ENCODE measurements around the gene MSI2. TPM values are rescaled to one million over a fixed set of nuclear protein-coding genes. Genes with fewer than 3 reads are reported as not detected.

Gene MSI2
- total RNA-seq, 1 donor = 23.2 TPM

DNA sequence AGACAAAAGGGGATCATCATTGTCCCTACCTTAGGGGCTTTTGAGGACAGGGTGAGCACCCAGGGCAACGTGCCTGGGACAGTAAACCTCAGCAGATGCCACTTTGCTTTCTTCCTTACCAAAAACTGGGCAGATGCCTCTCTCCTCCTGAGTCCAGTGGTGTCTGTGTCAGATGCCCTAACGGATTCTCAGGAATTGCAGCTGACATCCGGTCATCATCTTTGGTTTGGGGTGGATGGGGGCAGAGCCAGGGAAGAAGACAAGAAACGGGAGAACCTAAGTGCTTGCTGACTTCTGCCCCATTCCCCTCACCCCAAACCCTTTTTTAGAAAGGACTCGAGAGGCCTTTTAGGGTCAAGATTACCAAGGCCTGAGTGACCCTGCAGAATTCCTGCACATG is 187.5 kb downstream of the MSI2 start:
- H2AFZ ChIP-seq (ENCODE audit: low read length) = no peak overlapping the region
- no peaks in the 10 kb centered on the region for H3K27me3 ChIP-seq (ENCODE audit: insufficient read depth, low read length)
- no peak for DNase-seq (ENCODE audit: insufficient read length, low spot score, missing footprints)
- H3K36me3 ChIP-seq (ENCODE audit: insufficient read depth, low read length) = no peaks in the 10 kb centered on the region
- no peaks in the 10 kb centered on the region for H4K20me1 ChIP-seq (ENCODE audit: insufficient read depth, low read length)
- H3K4me2 ChIP-seq (ENCODE audit: insufficient read depth, low read length) = no peak overlapping the region
- no peak overlapping the region for H3K4me3 ChIP-seq (ENCODE audit: insufficient read depth, low read length)
- TF ChIP-seq CTCF (IDR thresholded peaks at IDR 0.05; ENCODE audit: extremely low read depth, low read depth, low read length) = no peak
- H3K9me3 ChIP-seq (ENCODE audit: low read depth, low read length) = no peaks in the 10 kb centered on the region
- no peak overlapping the region for H3K27ac ChIP-seq (ENCODE audit: low read depth, low read length)
- no peaks in the 10 kb centered on the region for H3K79me2 ChIP-seq (ENCODE audit: insufficient read depth, low read length)
- H3K4me1 ChIP-seq (ENCODE audit: insufficient read depth, low read length) = peaks cover 11% of the 10 kb centered on the region

DNA sequence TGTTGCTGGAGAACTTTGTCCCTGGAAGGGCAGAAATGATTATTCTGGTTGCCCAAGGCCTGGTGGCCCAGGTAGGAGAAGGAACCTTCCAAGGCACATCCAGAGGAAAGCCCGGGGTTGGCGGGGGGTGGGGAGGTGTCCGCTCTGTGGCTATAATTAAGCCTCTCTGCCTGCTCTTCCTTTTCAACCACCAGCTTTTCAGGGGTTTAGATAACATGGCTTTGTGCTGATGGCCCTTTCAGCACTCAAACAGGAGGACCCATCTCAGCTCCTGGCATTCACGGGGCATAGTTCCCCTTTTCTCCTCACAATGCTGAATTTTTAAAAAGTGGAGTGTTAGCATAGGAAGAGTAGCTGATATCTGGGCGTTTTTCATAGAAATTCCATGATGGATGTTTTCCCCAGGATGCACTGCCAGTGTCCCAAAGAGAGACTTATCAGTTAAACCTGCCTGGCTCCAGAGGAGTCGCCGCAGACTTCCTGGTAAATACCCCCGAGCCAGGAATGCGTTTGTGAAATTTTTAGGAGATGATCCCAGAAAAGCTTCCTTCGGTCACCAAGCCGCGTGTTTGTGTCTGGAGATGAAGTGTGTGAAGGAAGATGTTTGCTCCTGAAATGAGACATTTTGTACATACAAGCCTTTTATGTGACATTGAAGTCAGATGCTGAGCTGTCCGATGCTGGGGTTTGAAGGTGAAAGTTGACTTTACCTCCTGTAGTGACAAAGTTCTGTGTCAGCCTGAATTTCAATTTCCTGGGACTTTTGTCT is 188.5 kb downstream of the MSI2 start:
- no peak overlapping the region for H3K27ac ChIP-seq (ENCODE audit: low read depth, low read length)
- no peak overlapping the region for H3K4me2 ChIP-seq (ENCODE audit: insufficient read depth, low read length)

DNA sequence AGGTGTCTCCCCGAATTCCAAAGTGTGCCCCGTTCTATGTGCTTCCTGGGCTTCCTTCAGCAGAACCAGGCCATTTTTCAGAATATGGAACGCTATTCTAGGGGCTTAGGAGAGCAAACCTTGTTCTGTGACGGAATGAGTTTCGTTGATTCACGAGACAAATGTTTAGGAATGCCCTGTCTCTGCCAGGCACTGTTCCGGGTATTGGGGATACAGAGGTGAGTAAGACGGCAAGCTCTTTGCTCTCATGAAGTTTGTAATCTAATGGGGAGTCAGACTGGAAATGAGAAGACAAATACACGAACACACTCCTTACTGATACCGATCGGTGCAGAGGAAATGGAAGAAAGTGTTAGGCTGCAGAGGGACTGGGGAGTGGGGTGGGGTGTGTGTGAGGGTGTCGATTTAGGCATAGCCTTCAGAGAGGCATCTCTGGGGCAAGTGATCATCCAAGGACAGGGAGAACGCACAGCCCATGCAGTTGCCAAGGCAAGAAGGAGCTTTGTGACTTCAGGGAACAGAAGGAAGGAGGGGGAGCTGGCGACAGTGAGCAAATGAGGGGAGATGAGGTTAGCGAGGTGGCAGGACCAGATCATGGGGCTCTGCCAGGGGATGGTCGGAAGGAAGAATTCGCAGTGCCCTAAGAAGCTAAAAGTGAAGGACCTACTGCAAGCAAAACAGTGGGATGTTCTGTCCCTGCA is 189.6 kb downstream of the MSI2 start:
- no peaks in the 10 kb centered on the region for H3K9me3 ChIP-seq (ENCODE audit: low read depth, low read length)
- H3K79me2 ChIP-seq (ENCODE audit: insufficient read depth, low read length) = no peaks in the 10 kb centered on the region
- H4K20me1 ChIP-seq (ENCODE audit: insufficient read depth, low read length) = no peaks in the 10 kb centered on the region
- no peak overlapping the region for H3K4me3 ChIP-seq (ENCODE audit: insufficient read depth, low read length)
- H3K27me3 ChIP-seq (ENCODE audit: insufficient read depth, low read length) = no peaks in the 10 kb centered on the region
- no peaks in the 10 kb centered on the region for H3K36me3 ChIP-seq (ENCODE audit: insufficient read depth, low read length)
- no peak for TF ChIP-seq CTCF (IDR thresholded peaks at IDR 0.05; ENCODE audit: extremely low read depth, low read depth, low read length)
- no peak for DNase-seq (ENCODE audit: insufficient read length, low spot score, missing footprints)
- peaks cover under 1% of the 10 kb centered on the region for H3K4me1 ChIP-seq (ENCODE audit: insufficient read depth, low read length)
- no peak overlapping the region for H3K27ac ChIP-seq (ENCODE audit: low read depth, low read length)
- H2AFZ ChIP-seq (ENCODE audit: low read length) = no peak overlapping the region
- no peak overlapping the region for H3K4me2 ChIP-seq (ENCODE audit: insufficient read depth, low read length)

More for the DNA sequence above, 188.5 kb downstream of the MSI2 start:
- peaks cover 11% of the 10 kb centered on the region for H3K4me1 ChIP-seq (ENCODE audit: insufficient read depth, low read length)
- H3K27me3 ChIP-seq (ENCODE audit: insufficient read depth, low read length) = no peaks in the 10 kb centered on the region
- H3K36me3 ChIP-seq (ENCODE audit: insufficient read depth, low read length) = no peaks in the 10 kb centered on the region
- DNase-seq (ENCODE audit: insufficient read length, low spot score, missing footprints) = no peak
- no peak for TF ChIP-seq CTCF (IDR thresholded peaks at IDR 0.05; ENCODE audit: extremely low read depth, low read depth, low read length)
- H3K9me3 ChIP-seq (ENCODE audit: low read depth, low read length) = no peaks in the 10 kb centered on the region
- H3K4me3 ChIP-seq (ENCODE audit: insufficient read depth, low read length) = no peak overlapping the region
- no peaks in the 10 kb centered on the region for H3K79me2 ChIP-seq (ENCODE audit: insufficient read depth, low read length)
- H4K20me1 ChIP-seq (ENCODE audit: insufficient read depth, low read length) = no peaks in the 10 kb centered on the region
- no peak overlapping the region for H2AFZ ChIP-seq (ENCODE audit: low read length)

GRCh38 chr17:57447357-57447989 is 191.2 kb downstream of the MSI2 start:
- TF ChIP-seq CTCF (IDR thresholded peaks at IDR 0.05; ENCODE audit: extremely low read depth, low read depth, low read length) = no peak
- no peak for DNase-seq (ENCODE audit: insufficient read length, low spot score, missing footprints)
- Histone ChIP-seq H3K4me1 (ENCODE audit: insufficient read depth, low read length) (no peaks in the 10 kb centered on the region), H3K9me3 (ENCODE audit: low read depth, low read length) (no peaks in the 10 kb centered on the region), H3K4me3 (ENCODE audit: insufficient read depth, low read length) (no peak overlapping the region), H4K20me1 (ENCODE audit: insufficient read depth, low read length) (no peaks in the 10 kb centered on the region), H3K4me2 (ENCODE audit: insufficient read depth, low read length) (no peak overlapping the region), H3K27ac (ENCODE audit: low read depth, low read length) (no peak overlapping the region), H3K36me3 (ENCODE audit: insufficient read depth, low read length) (no peaks in the 10 kb centered on the region), H3K79me2 (ENCODE audit: insufficient read depth, low read length) (no peaks in the 10 kb centered on the region), H3K27me3 (ENCODE audit: insufficient read depth, low read length) (no peaks in the 10 kb centered on the region), H2AFZ (ENCODE audit: low read length) (no peak overlapping the region)
